CD4-positive, CD25-positive, alpha-beta regulatory T cell (primary cell): ENCODE measurements around the gene TMEM117. TPM values are rescaled to one million over a fixed set of nuclear protein-coding genes. Genes with fewer than 3 reads are reported as not detected.

ENCODE experiments used
- ATAC-seq, 2 donors: fragments of 150-1000 bp; cut with Tn5 transposase; one replicate each; pipeline ENCODE4 v1.10.0; 2021; ENCODE audit warnings: low read depth in 2 of 2, moderate number of reproducible peaks in 2 of 2, moderate library complexity in 1 of 2
- DNase-seq, 3 donors: peaks; one replicate each; pipeline versions ENCODE4 v3.0.0 to v3.0.0-alpha.2; 2012 to 2022; ENCODE audit warnings: mixed read lengths in 1 of 3
- H3K27ac ChIP-seq: one replicate; pipeline ENCODE4 v1.7.0; 2013; ENCODE audit warnings: mild to moderate bottlenecking, low read length; ENCODE audit not compliant: insufficient read depth, poor library complexity, severe bottlenecking
- H3K27me3 ChIP-seq: one replicate; pipeline ENCODE4 v1.7.0; 2013; ENCODE audit warnings: low read length; ENCODE audit not compliant: control insufficient read depth, insufficient read depth
- H3K36me3 ChIP-seq: one replicate; pipeline ENCODE4 v1.7.0; 2013; ENCODE audit warnings: mild to moderate bottlenecking, low read length, moderate library complexity; ENCODE audit not compliant: control insufficient read depth, insufficient read depth
- H3K4me1 ChIP-seq: 2 replicates; pipeline ENCODE4 v1.7.0; 2013; ENCODE audit warnings: mild to moderate bottlenecking, low read length; ENCODE audit not compliant: insufficient read depth, control insufficient read depth, poor library complexity, severe bottlenecking
- H3K4me3 ChIP-seq: one replicate; pipeline ENCODE4 v1.7.0; 2013; ENCODE audit warnings: low read depth, mild to moderate bottlenecking, low read length, moderate library complexity
- H3K9me3 ChIP-seq, 2 experiments: 1 replicate in 1 of 2; 2 replicates in 1 of 2; pipeline ENCODE4 v1.7.0; 2013; ENCODE audit warnings: low read length in 2 of 2, mild to moderate bottlenecking in 1 of 2, moderate library complexity in 1 of 2; ENCODE audit not compliant: control insufficient read depth in 2 of 2
- H3K27ac Mint-ChIP-seq, 3 donors: one replicate each; pipeline ENCODE4 v1.8.0; 2020 to 2022; ENCODE audit warnings: mild to moderate bottlenecking in 3 of 3, mixed read lengths in 3 of 3, moderate library complexity in 2 of 3
- H3K27me3 Mint-ChIP-seq: one replicate; pipeline ENCODE4 v1.8.0; 2022; ENCODE audit warnings: mild to moderate bottlenecking, mixed read lengths
- H3K36me3 Mint-ChIP-seq: one replicate; pipeline ENCODE4 v1.8.0; 2020; ENCODE audit warnings: mixed read lengths
- H3K4me1 Mint-ChIP-seq, 4 donors: one replicate each; pipeline ENCODE4 v1.8.0; 2020 to 2022; ENCODE audit warnings: mixed read lengths in 4 of 4, mild to moderate bottlenecking in 1 of 4
- H3K4me3 Mint-ChIP-seq, 4 donors: one replicate each; pipeline ENCODE4 v1.8.0; 2020 to 2022; ENCODE audit warnings: mild to moderate bottlenecking in 4 of 4, mixed read lengths in 4 of 4, moderate library complexity in 3 of 4
- H3K9me3 Mint-ChIP-seq, 7 donors: one replicate each; pipeline ENCODE4 v1.8.0; 2020 to 2022; ENCODE audit warnings: mixed read lengths in 7 of 7, mild to moderate bottlenecking in 3 of 7, moderate library complexity in 2 of 7
- polyA plus RNA-seq, 4 donors: library from polyadenylated mRNA; unstranded; fragments of 300-500 nt; fragmentation: Illumina TruSeq; gene quantifications; one replicate each; pipeline ENCODE4 v1.2.3, GENCODE V29; 2021
- total RNA-seq: library from RNA; stranded (reverse); gene quantifications from one replicate; pipeline ENCODE4 v1.2.3, GENCODE V29; 2022

Gene TMEM117
- total and polyA plus RNA-seq, 5 donors from 2014 or later, result 2.4 to 4.7 (median 3.2) TPM

- H3K27ac ChIP-seq, result no peak overlapping the region
- no peak overlapping the region for H3K4me3 ChIP-seq
- H3K4me1 ChIP-seq, result no peaks in the 10 kb centered on the region
- Mint-ChIP-seq H3K4me3 (no peak overlapping the region), H3K4me1 (no peaks in the 10 kb centered on the region), H3K36me3 (no peaks in the 10 kb centered on the region), H3K27ac (no peak overlapping the region), H3K27me3 (peaks cover 4% of the 10 kb centered on the region), H3K9me3 (peaks cover 0 to 4% (median 0%) of the 10 kb centered on the region in 7 donors)
- no peaks in the 10 kb centered on the region for H3K27me3 ChIP-seq
- no peaks in the 10 kb centered on the region for H3K36me3 ChIP-seq
- ATAC-seq (no peak), DNase-seq (no peak)
- no peaks in the 10 kb centered on the region for H3K9me3 ChIP-seq
Measured at GRCh38 chr12:44088647-44089046, 252.8 kb downstream of the TMEM117 start.

- H3K9me3 Mint-ChIP-seq, result peaks cover 0 to 9% (median 4%) of the 10 kb centered on the region in 7 donors
- no peak overlapping the region for H3K4me3 Mint-ChIP-seq
- ATAC-seq, result no peak
Measured at GRCh38 chr12:44091948-44092606, 256.2 kb downstream of the TMEM117 start.

GRCh38 chr12:44098786-44099185 lies 262.9 kb downstream of the TMEM117 start:
- Histone ChIP-seq H3K36me3 (no peaks in the 10 kb centered on the region), H3K4me3 (no peak overlapping the region), H3K27me3 (no peaks in the 10 kb centered on the region), H3K27ac (no peak overlapping the region), H3K9me3 (no peaks in the 10 kb centered on the region), H3K4me1 (no peaks in the 10 kb centered on the region)
- Mint-ChIP-seq H3K4me1 (peaks cover 0 to 7% (median under 1%) of the 10 kb centered on the region in 4 donors), H3K36me3 (peaks cover 3% of the 10 kb centered on the region), H3K4me3 (no peak overlapping the region), H3K9me3 (peaks cover 0 to 9% (median 5%) of the 10 kb centered on the region in 7 donors), H3K27me3 (no peaks in the 10 kb centered on the region), H3K27ac (no peak overlapping the region)
- ATAC-seq (no peak), DNase-seq (no peak)

More at GRCh38 chr12:44091948-44092606, 256.2 kb downstream of the TMEM117 start:
- no peaks in the 10 kb centered on the region for H3K4me1 ChIP-seq
- Mint-ChIP-seq H3K36me3 (no peaks in the 10 kb centered on the region), H3K27ac (no peak overlapping the region), H3K27me3 (peaks cover 4% of the 10 kb centered on the region), H3K4me1 (no peaks in the 10 kb centered on the region)
- no peaks in the 10 kb centered on the region for H3K9me3 ChIP-seq
- no peak overlapping the region for H3K27ac ChIP-seq
- no peak for DNase-seq
- H3K36me3 ChIP-seq, result no peaks in the 10 kb centered on the region
- H3K27me3 ChIP-seq, result no peaks in the 10 kb centered on the region
- no peak overlapping the region for H3K4me3 ChIP-seq

- no peak for DNase-seq
- ATAC-seq, result no peak
- Mint-ChIP-seq H3K36me3 (peaks cover 3% of the 10 kb centered on the region), H3K27me3 (no peaks in the 10 kb centered on the region), H3K27ac (no peak overlapping the region), H3K4me1 (peaks cover 0 to 7% (median under 1%) of the 10 kb centered on the region in 4 donors), H3K4me3 (no peak overlapping the region), H3K9me3 (peaks cover 1 to 9% (median 5%) of the 10 kb centered on the region in 7 donors)
- H3K9me3 ChIP-seq, result no peaks in the 10 kb centered on the region
- H3K27me3 ChIP-seq, result no peaks in the 10 kb centered on the region
- H3K36me3 ChIP-seq, result no peaks in the 10 kb centered on the region
- H3K27ac ChIP-seq, result no peak overlapping the region
- H3K4me3 ChIP-seq, result no peak overlapping the region
- H3K4me1 ChIP-seq, result no peaks in the 10 kb centered on the region
Measured at GRCh38 chr12:44099486-44099885, 263.6 kb downstream of the TMEM117 start.

GRCh38 chr12:44100264-44100663 lies 264.4 kb downstream of the TMEM117 start:
- Histone ChIP-seq H3K4me1 (no peaks in the 10 kb centered on the region), H3K27me3 (no peaks in the 10 kb centered on the region), H3K9me3 (no peaks in the 10 kb centered on the region), H3K36me3 (no peaks in the 10 kb centered on the region), H3K4me3 (no peak overlapping the region), H3K27ac (no peak overlapping the region)
- no peak overlapping the region for H3K4me3 Mint-ChIP-seq
- H3K4me1 Mint-ChIP-seq, result peaks cover 0 to 7% (median under 1%) of the 10 kb centered on the region in 4 donors
- H3K27ac Mint-ChIP-seq, result no peak overlapping the region
- peaks cover 1 to 7% (median 4%) of the 10 kb centered on the region in 7 donors for H3K9me3 Mint-ChIP-seq
- H3K27me3 Mint-ChIP-seq, result no peaks in the 10 kb centered on the region
- ATAC-seq, result no peak
- H3K36me3 Mint-ChIP-seq, result peaks cover 3% of the 10 kb centered on the region
- DNase-seq, result no peak

- H3K36me3 Mint-ChIP-seq, result peaks cover 3% of the 10 kb centered on the region
Measured at GRCh38 chr12:44101475-44101874, 265.6 kb downstream of the TMEM117 start.

GRCh38 chr12:44114906-44115305 lies 279.0 kb downstream of the TMEM117 start:
- no peaks in the 10 kb centered on the region for H3K4me1 ChIP-seq
- Mint-ChIP-seq H3K4me3 (no peak overlapping the region), H3K27me3 (no peaks in the 10 kb centered on the region), H3K4me1 (no peaks in the 10 kb centered on the region), H3K9me3 (peaks cover 0 to 5% (median 3%) of the 10 kb centered on the region in 7 donors), H3K27ac (no peak overlapping the region), H3K36me3 (peaks cover 4% of the 10 kb centered on the region)
- ATAC-seq (no peak), DNase-seq (no peak)
- no peaks in the 10 kb centered on the region for H3K27me3 ChIP-seq
- H3K27ac ChIP-seq, result no peak overlapping the region
- H3K4me3 ChIP-seq, result no peak overlapping the region
- peaks cover 0 to 1% of the 10 kb centered on the region in 2 experiments for H3K9me3 ChIP-seq
- no peaks in the 10 kb centered on the region for H3K36me3 ChIP-seq

More at GRCh38 chr12:44101475-44101874, 265.6 kb downstream of the TMEM117 start:
- ATAC-seq (no peak), DNase-seq (no peak)
- Mint-ChIP-seq H3K9me3 (peaks cover 0 to 5% (median 3%) of the 10 kb centered on the region in 7 donors), H3K27ac (no peak overlapping the region), H3K4me3 (no peak overlapping the region), H3K4me1 (peaks cover 0 to 7% (median under 1%) of the 10 kb centered on the region in 4 donors), H3K27me3 (no peaks in the 10 kb centered on the region)
- H3K4me1 ChIP-seq, result no peaks in the 10 kb centered on the region
- no peaks in the 10 kb centered on the region for H3K27me3 ChIP-seq
- no peaks in the 10 kb centered on the region for H3K36me3 ChIP-seq
- no peaks in the 10 kb centered on the region for H3K9me3 ChIP-seq
- no peak overlapping the region for H3K27ac ChIP-seq
- no peak overlapping the region for H3K4me3 ChIP-seq

- Mint-ChIP-seq H3K4me3 (no peak overlapping the region), H3K4me1 (no peaks in the 10 kb centered on the region), H3K27me3 (no peaks in the 10 kb centered on the region), H3K36me3 (peaks cover 4% of the 10 kb centered on the region), H3K27ac (no peak overlapping the region), H3K9me3 (peaks cover 3 to 19% (median 5%) of the 10 kb centered on the region in 7 donors)
- no peak for DNase-seq
- Histone ChIP-seq H3K9me3 (peaks cover 0 to 4% of the 10 kb centered on the region in 2 experiments), H3K4me1 (no peaks in the 10 kb centered on the region), H3K27ac (no peak overlapping the region), H3K36me3 (no peaks in the 10 kb centered on the region), H3K4me3 (no peak overlapping the region), H3K27me3 (no peaks in the 10 kb centered on the region)
- ATAC-seq, result no peak
Measured at GRCh38 chr12:44117337-44117736, 281.5 kb downstream of the TMEM117 start.
